HepG2 (cell line): ENCODE data around the gene NR2C1. TPM values are rescaled to one million over a fixed set of nuclear protein-coding genes. Genes with fewer than 3 reads are reported as not detected.
A peak's percentile ranks its signal among the peaks of the same experiment; 100 is the strongest.

Experiments used
- AKAP8 ChIP-seq: sonication (generic); formaldehyde crosslinking; IDR thresholded peaks from 2 replicates; pipeline ENCODE4 v1.5.1; 2020; ENCODE audit warnings: mild to moderate bottlenecking, missing genetic modification reagents
- FOXO1 ChIP-seq: sonication (generic); formaldehyde crosslinking; IDR thresholded peaks from 2 replicates; pipeline ENCODE4 v1.4.0; 2020; ENCODE audit warnings: missing genetic modification reagents
- MTF2 ChIP-seq: sonication (generic); formaldehyde crosslinking; IDR thresholded peaks from 2 replicates; pipeline ENCODE4 v1.5.0; 2020; ENCODE audit warnings: missing genetic modification reagents, borderline replicate concordance
- MXD1 ChIP-seq: sonication (generic); formaldehyde crosslinking; IDR thresholded peaks from 2 replicates; pipeline ENCODE4 v1.4.0; 2020; ENCODE audit warnings: mild to moderate bottlenecking, missing genetic modification reagents
- MXD4 ChIP-seq: IDR thresholded peaks from 2 replicates; pipeline ENCODE4 v1.6.1; 2016; ENCODE audit warnings: mild to moderate bottlenecking, missing biosample characterization, missing genetic modification reagents
- MYNN ChIP-seq: sonication (generic); formaldehyde crosslinking; IDR thresholded peaks from 2 replicates; pipeline ENCODE4 v1.4.0; 2020; ENCODE audit warnings: mild to moderate bottlenecking, low read depth, missing genetic modification reagents
- NR2F2 ChIP-seq: IDR thresholded peaks from 2 replicates; pipeline ENCODE4 v1.6.1; 2012; ENCODE audit warnings: low read depth, inconsistent platforms, borderline replicate concordance
- PHB2 ChIP-seq: fragments of 450-650 bp; IDR thresholded peaks from 2 replicates; pipeline ENCODE4 v1.6.1; 2018; ENCODE audit not compliant: partially characterized antibody
- SAFB2 ChIP-seq: sonication (generic); formaldehyde crosslinking; IDR thresholded peaks from 2 replicates; pipeline ENCODE4 v1.5.1; 2020; ENCODE audit warnings: missing genetic modification reagents, low read depth, mild to moderate bottlenecking, borderline replicate concordance
- SIN3B ChIP-seq: fragments of 150-350 bp; IDR thresholded peaks from 2 replicates; pipeline ENCODE4 v1.6.1; 2014; ENCODE audit warnings: low read length
- SKIL ChIP-seq: sonication (generic); formaldehyde crosslinking; IDR thresholded peaks from 2 replicates; pipeline ENCODE4 v1.8.0; 2022; ENCODE audit warnings: missing genetic modification reagents, mild to moderate bottlenecking, moderate library complexity, borderline replicate concordance
- ZBTB4 ChIP-seq: sonication (generic); formaldehyde crosslinking; IDR thresholded peaks from 2 replicates; pipeline ENCODE4 v1.4.0; 2020; ENCODE audit warnings: missing genetic modification reagents, mild to moderate bottlenecking, borderline replicate concordance
- ZFP41 ChIP-seq: sonication (generic); formaldehyde crosslinking; IDR thresholded peaks from 2 replicates; pipeline ENCODE4 v1.4.0; 2020; ENCODE audit warnings: mild to moderate bottlenecking, missing genetic modification reagents, borderline replicate concordance
- ZNF121 ChIP-seq: sonication (generic); formaldehyde crosslinking; IDR thresholded peaks from 2 replicates; pipeline ENCODE4 v1.5.0; 2020; ENCODE audit warnings: mild to moderate bottlenecking, missing genetic modification reagents
- ZNF142 ChIP-seq: sonication (generic); formaldehyde crosslinking; IDR thresholded peaks from 2 replicates; pipeline ENCODE4 v1.4.0; 2020; ENCODE audit warnings: missing genetic modification reagents
- ZNF564 ChIP-seq: sonication (generic); formaldehyde crosslinking; IDR thresholded peaks from 2 replicates; pipeline ENCODE4 v1.8.1; 2023; ENCODE audit warnings: mild to moderate bottlenecking, missing genetic modification reagents
- ZNF792 ChIP-seq: IDR thresholded peaks from 2 replicates; pipeline ENCODE4 v1.6.1; 2016
- polyA plus RNA-seq, 8 experiments: library from polyadenylated mRNA; depleted of rRNA in 3 of 8; stranded (reverse) in 7 of 8; unstranded in 1 of 8; fragments of >200 nt; fragmentation: Illumina TruSeq in 4 of 8; extraction: Trizol in 4 of 8; gene quantifications; 2 replicates each; pipeline versions ENCODE4 v1.2.1 to v1.2.3, GENCODE V29; 2011 to 2016; ENCODE audit warnings: low read depth in 4 of 8, missing spikeins in 1 of 8, mixed read lengths in 1 of 8; ENCODE audit not compliant: insufficient read depth in 1 of 8
- total RNA-seq, 5 experiments: library from RNA; depleted of rRNA; stranded (reverse); fragments of >200 nt; fragmentation: Illumina TruSeq; extraction: Trizol; gene quantifications; 2 replicates each; pipeline ENCODE4 v1.2.3, GENCODE V29; 2016; ENCODE audit warnings: low read depth in 1 of 5

Gene NR2C1
- total and polyA plus RNA-seq, 2 of the 13 experiments (the other 11 are each of a cell fraction or from before 2014, with no cell fraction given), result 38.0 to 70.8 TPM

GRCh38 chr12:95072900-95073697, at the start of gene NR2C1 (continued):
- 0 out of 2 replicates have a peak, but pooled peaks have one; percentile 14 for TF ChIP-seq ZFP41 (CRISPR knock-in tag)
- no peak for TF ChIP-seq MYNN (CRISPR knock-in tag)
- TF ChIP-seq SAFB2, result 0 out of 2 replicates have a peak, but pooled peaks have one; percentile 80
- peak; percentile 93 for TF ChIP-seq NR2F2
- TF ChIP-seq PHB2, result no peak
- TF ChIP-seq MTF2 (CRISPR knock-in tag), result peak; percentile 95; the same call in 1 of the 2 replicates
- peak; percentile 44; the same call in 1 of the 2 replicates for TF ChIP-seq ZNF121 (CRISPR knock-in tag)
- TF ChIP-seq MXD1 (CRISPR knock-in tag), result peak; percentile 74
- peak; percentile 48; the same call in 1 of the 2 replicates for TF ChIP-seq ZNF142 (CRISPR knock-in tag)
- TF ChIP-seq AKAP8 (CRISPR knock-in tag), result no peak
- peak; percentile 34; the same call in 1 of the 2 replicates for TF ChIP-seq SKIL (CRISPR knock-in tag)
- 0 out of 2 replicates have a peak, but pooled peaks have one; percentile 7 for TF ChIP-seq MXD4 (CRISPR knock-in tag)
- 0 out of 2 replicates have a peak, but pooled peaks have one; percentile 30 for TF ChIP-seq ZBTB4
- no peak for TF ChIP-seq SIN3B
- TF ChIP-seq ZNF564 (CRISPR knock-in tag), result peak; percentile 86
- peak; percentile 48; the same call in 1 of the 2 replicates for TF ChIP-seq FOXO1
- no peak; the same call in 1 of the 2 replicates for TF ChIP-seq ZNF792 (CRISPR knock-in tag)
